ENCODE results near the gene ZFR. TPM values are rescaled to one million over a fixed set of nuclear protein-coding genes. Genes with fewer than 3 reads are reported as not detected.

ZFR gene
- total RNA-seq, 2 donors from 2014 or later = 59.1 to 67.9 TPM

DNA sequence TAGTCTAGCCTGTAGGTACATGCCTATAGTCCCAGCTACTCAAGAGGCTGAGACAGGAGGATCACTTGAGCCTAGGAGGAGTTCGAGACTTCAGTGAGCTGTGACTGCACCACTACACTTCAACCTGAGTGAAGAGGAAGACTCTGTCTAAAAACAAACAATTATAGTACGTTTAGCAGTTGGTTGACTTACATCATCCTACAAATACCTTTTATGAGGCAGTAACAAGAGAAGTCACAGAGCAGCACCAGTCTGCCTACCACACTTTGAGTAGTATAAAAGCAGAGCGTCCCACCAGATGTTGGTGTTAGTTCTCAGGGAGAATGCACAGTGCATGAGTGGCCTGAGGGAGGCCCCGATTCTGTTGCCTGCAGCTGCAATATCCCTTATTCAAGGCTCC, 16.1 kb downstream of the ZFR start:
- Histone ChIP-seq H3K27ac (ENCODE audit: low read depth, low read length) (no peak overlapping the region), H3K36me3 (ENCODE audit: control insufficient read depth, insufficient read depth, low read length) (peaks cover 53% of the 10 kb centered on the region), H3K9ac (ENCODE audit: extremely low read depth, low read length, poor library complexity, severe bottlenecking) (no peak overlapping the region), H3K9me3 (ENCODE audit: control insufficient read depth, low read length) (peaks cover 28% of the 10 kb centered on the region), H3K4me1 (ENCODE audit: control insufficient read depth, insufficient read depth, low read length) (no peaks in the 10 kb centered on the region), H3K4me3 (ENCODE audit: low read length) (no peak overlapping the region), H3K27me3 (ENCODE audit: control insufficient read depth, insufficient read depth, low read length, poor library complexity, severe bottlenecking) (no peaks in the 10 kb centered on the region)
- H3K4me1 Mint-ChIP-seq = no peaks in the 10 kb centered on the region
- TF ChIP-seq, protein P1, sequence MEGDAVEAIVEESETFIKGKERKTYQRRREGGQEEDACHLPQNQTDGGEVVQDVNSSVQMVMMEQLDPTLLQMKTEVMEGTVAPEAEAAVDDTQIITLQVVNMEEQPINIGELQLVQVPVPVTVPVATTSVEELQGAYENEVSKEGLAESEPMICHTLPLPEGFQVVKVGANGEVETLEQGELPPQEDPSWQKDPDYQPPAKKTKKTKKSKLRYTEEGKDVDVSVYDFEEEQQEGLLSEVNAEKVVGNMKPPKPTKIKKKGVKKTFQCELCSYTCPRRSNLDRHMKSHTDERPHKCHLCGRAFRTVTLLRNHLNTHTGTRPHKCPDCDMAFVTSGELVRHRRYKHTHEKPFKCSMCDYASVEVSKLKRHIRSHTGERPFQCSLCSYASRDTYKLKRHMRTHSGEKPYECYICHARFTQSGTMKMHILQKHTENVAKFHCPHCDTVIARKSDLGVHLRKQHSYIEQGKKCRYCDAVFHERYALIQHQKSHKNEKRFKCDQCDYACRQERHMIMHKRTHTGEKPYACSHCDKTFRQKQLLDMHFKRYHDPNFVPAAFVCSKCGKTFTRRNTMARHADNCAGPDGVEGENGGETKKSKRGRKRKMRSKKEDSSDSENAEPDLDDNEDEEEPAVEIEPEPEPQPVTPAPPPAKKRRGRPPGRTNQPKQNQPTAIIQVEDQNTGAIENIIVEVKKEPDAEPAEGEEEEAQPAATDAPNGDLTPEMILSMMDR (conservative IDR thresholded peaks at IDR 0.05) = no peak
- H3K4me3 Mint-ChIP-seq = no peak overlapping the region
- H3K9me3 Mint-ChIP-seq = peaks cover 31% of the 10 kb centered on the region
- no peak overlapping the region for H3K27ac Mint-ChIP-seq
- peaks cover 72% of the 10 kb centered on the region for H3K36me3 Mint-ChIP-seq (ENCODE audit: low read depth)
- DNase-seq = no peak
- no peaks in the 10 kb centered on the region for H3K27me3 Mint-ChIP-seq (ENCODE audit: insufficient read depth)
- 95 to 100% methylated on average over 3 to 4 of the region's 4 CpGs for WGBS, 2 experiments (ENCODE audit: insufficient coverage in 1 of 2, insufficient read length in 1 of 2)

DNA sequence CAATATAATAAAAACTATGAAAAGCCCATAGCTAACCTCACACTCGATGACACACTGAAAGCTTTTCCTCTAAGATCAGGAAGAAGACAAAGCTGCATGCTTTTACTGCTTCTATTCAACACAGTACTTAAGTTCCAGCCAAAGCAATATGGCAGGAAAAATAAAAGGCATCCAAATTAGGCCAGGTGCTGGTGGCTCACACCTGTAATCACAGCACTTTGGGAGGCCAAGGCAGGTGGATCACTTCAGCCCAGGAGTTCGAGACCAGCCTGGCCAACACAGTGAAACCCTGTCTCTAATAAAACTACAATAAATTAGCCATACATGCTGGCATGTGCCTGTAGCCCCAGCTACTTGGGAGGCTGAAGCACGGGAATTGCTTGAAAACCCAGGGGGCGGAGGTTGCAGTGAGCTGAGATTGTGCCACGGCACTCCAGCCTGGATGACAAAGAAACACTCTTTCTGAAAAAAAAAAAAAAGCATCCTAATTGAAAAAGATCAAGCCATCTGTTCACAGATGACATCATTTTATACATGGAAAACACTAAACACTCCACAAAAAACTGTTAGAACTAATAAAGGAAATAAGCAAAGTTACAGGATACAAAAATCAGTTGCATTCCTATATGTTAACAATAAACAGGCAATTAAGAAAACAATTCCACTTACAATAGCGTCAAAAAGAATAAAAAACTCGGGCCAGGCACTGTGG, 17.9 kb downstream of the ZFR start:
- H3K27ac Mint-ChIP-seq = no peak overlapping the region

DNA sequence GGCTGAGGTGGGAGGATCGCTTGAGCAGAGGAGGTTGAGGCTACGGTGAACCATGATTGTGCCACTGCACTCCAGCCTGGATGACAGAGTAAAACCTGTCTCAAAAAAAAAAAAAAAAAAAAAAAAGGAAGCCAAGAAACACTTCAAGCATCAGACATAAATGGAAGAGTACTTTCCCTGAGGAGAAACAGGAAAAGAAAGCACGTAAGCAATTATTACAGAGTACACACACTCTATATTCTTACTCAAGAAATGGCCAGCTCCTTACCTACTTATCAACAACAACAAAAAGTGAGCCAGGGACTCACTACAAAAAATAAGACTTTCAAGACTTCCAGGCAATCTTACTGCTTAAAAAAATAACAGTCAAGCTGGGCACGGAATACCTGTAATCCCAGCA, 21.8 kb downstream of the ZFR start:
- Histone ChIP-seq H3K4me1 (ENCODE audit: control insufficient read depth, insufficient read depth, low read length) (no peaks in the 10 kb centered on the region), H3K36me3 (ENCODE audit: control insufficient read depth, insufficient read depth, low read length) (peaks cover 42% of the 10 kb centered on the region), H3K9ac (ENCODE audit: extremely low read depth, low read length, poor library complexity, severe bottlenecking) (no peak overlapping the region), H3K27me3 (ENCODE audit: control insufficient read depth, insufficient read depth, low read length, poor library complexity, severe bottlenecking) (no peaks in the 10 kb centered on the region), H3K4me3 (ENCODE audit: low read length) (no peak overlapping the region), H3K9me3 (ENCODE audit: control insufficient read depth, low read length) (peaks cover 18% of the 10 kb centered on the region), H3K27ac (ENCODE audit: low read depth, low read length) (no peak overlapping the region)
- no peaks in the 10 kb centered on the region for H3K4me1 Mint-ChIP-seq
- WGBS, 2 experiments (ENCODE audit: insufficient coverage in 1 of 2, insufficient read length in 1 of 2) = 89 to 95% methylated on average over 1 to 4 of the region's 4 CpGs
- H3K27ac Mint-ChIP-seq = no peak overlapping the region
- peaks cover 49% of the 10 kb centered on the region for H3K36me3 Mint-ChIP-seq (ENCODE audit: low read depth)
- TF ChIP-seq, protein P1 (conservative IDR thresholded peaks at IDR 0.05) = no peak
- no peaks in the 10 kb centered on the region for H3K27me3 Mint-ChIP-seq (ENCODE audit: insufficient read depth)
- H3K9me3 Mint-ChIP-seq = peaks cover 18% of the 10 kb centered on the region
- DNase-seq = no peak
- H3K4me3 Mint-ChIP-seq = no peak overlapping the region

More for the DNA sequence above, 17.9 kb downstream of the ZFR start:
- Mint-ChIP-seq H3K4me1 (no peaks in the 10 kb centered on the region), H3K9me3 (peaks cover 31% of the 10 kb centered on the region), H3K36me3 (ENCODE audit: low read depth) (peaks cover 61% of the 10 kb centered on the region), H3K27me3 (ENCODE audit: insufficient read depth) (no peaks in the 10 kb centered on the region), H3K4me3 (no peak overlapping the region)
- no peak overlapping the region for H3K27ac ChIP-seq (ENCODE audit: low read depth, low read length)
- no peaks in the 10 kb centered on the region for H3K27me3 ChIP-seq (ENCODE audit: control insufficient read depth, insufficient read depth, low read length, poor library complexity, severe bottlenecking)
- H3K4me3 ChIP-seq (ENCODE audit: low read length) = peak overlapping the region; percentile 11
- H3K9ac ChIP-seq (ENCODE audit: extremely low read depth, low read length, poor library complexity, severe bottlenecking) = no peak overlapping the region
- no peak for DNase-seq
- TF ChIP-seq, protein P1 (conservative IDR thresholded peaks at IDR 0.05) = no peak
- no peaks in the 10 kb centered on the region for H3K4me1 ChIP-seq (ENCODE audit: control insufficient read depth, insufficient read depth, low read length)
- H3K36me3 ChIP-seq (ENCODE audit: control insufficient read depth, insufficient read depth, low read length) = peaks cover 40% of the 10 kb centered on the region
- peaks cover 28% of the 10 kb centered on the region for H3K9me3 ChIP-seq (ENCODE audit: control insufficient read depth, low read length)
- 97 to 100% methylated on average over 5 to 7 of the region's 7 CpGs for WGBS, 2 experiments (ENCODE audit: insufficient coverage in 1 of 2, insufficient read length in 1 of 2)

Measured in endodermal cell (in vitro differentiated cells).